SK-N-DZ (cell line): ENCODE data around the gene ASPHD2.

ENCODE experiments used
- small RNA-seq, 2 experiments: library from RNA; depleted of rRNA; stranded (forward); fragments of <200 nt; gene quantifications; one replicate each; pipeline ENCODE3, GENCODE V24; 2014

Gene ASPHD2

Small RNA genes lying within 50 kb of the gene (small RNA-seq; reads per million reads assigned to genes)
- gene RNA5SP495 = 0.08 to 1.7 reads per million in 2 experiments
